ENCODE measurements around the gene SLC66A3.

DNA sequence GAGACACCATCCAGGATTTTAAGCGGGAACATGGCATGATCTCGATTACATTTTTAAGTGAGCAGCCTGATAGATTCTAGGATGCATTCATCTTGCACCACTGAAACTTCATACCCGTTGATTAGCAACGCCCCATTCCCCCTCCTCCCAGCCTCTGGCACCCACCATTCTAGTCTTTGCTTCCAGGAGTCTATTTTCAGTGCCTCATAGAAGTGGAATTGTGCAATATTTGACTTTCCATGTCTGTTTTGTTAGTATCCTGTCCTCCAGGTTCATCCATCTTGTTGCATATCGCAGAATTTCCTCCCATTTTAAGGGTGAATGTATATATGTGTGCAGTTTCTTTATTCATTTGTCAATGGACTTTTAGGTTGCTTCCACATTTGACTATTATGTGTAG is 20.9 kb upstream of the SLC66A3 start:
- TF ChIP-seq, protein P1, sequence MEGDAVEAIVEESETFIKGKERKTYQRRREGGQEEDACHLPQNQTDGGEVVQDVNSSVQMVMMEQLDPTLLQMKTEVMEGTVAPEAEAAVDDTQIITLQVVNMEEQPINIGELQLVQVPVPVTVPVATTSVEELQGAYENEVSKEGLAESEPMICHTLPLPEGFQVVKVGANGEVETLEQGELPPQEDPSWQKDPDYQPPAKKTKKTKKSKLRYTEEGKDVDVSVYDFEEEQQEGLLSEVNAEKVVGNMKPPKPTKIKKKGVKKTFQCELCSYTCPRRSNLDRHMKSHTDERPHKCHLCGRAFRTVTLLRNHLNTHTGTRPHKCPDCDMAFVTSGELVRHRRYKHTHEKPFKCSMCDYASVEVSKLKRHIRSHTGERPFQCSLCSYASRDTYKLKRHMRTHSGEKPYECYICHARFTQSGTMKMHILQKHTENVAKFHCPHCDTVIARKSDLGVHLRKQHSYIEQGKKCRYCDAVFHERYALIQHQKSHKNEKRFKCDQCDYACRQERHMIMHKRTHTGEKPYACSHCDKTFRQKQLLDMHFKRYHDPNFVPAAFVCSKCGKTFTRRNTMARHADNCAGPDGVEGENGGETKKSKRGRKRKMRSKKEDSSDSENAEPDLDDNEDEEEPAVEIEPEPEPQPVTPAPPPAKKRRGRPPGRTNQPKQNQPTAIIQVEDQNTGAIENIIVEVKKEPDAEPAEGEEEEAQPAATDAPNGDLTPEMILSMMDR (IDR thresholded peaks at IDR 0.05), result no peak
- no peak for TF ChIP-seq POLR2A (IDR thresholded peaks at IDR 0.05)
